Vagina (tissue), 2 donors: ENCODE results near the gene GTPBP1. TPM values are rescaled to one million over a fixed set of nuclear protein-coding genes. Genes with fewer than 3 reads are reported as not detected.
A peak's percentile ranks its signal among the peaks of the same experiment; 100 is the strongest.

ENCODE experiments used
- DNase-seq, 2 donors: peaks; one replicate each; pipeline ENCODE4 v3.0.0-alpha.2; 2017; ENCODE audit errors: extremely low spot score in 2 of 2
- H3K27ac ChIP-seq: fragments of 200-600 bp; sonication (generic); one replicate; pipeline ENCODE4 v1.5.1; 2019
- H3K27me3 ChIP-seq: fragments of 200-600 bp; sonication (generic); one replicate; pipeline ENCODE4 v1.5.1; 2019
- H3K36me3 ChIP-seq, 2 donors: fragments of 200-600 bp; sonication (generic); one replicate each; pipeline ENCODE4 v1.5.1; 2017 to 2019
- H3K4me1 ChIP-seq: fragments of 200-600 bp; sonication (generic); one replicate; pipeline ENCODE4 v1.5.1; 2019
- H3K4me3 ChIP-seq, 2 donors: fragments of 200-600 bp; sonication (generic); 1 replicate in 1 of 2; 2 replicates in 1 of 2; pipeline ENCODE4 v1.5.1; 2016 to 2019
- H3K9me3 ChIP-seq: fragments of 200-600 bp; sonication (generic); one replicate; pipeline ENCODE4 v1.5.1; 2019
- POLR2A ChIP-seq, 2 donors: fragments of 450-650 bp; IDR thresholded peaks; one replicate each; pipeline ENCODE4 v1.6.1; 2017; ENCODE audit warnings: antibody characterized with exemption in 2 of 2, mild to moderate bottlenecking in 2 of 2, moderate library complexity in 2 of 2
- POLR2AphosphoS5 ChIP-seq, 2 donors: sonication (generic); formaldehyde crosslinking; IDR thresholded peaks; one replicate each; pipeline ENCODE4 v1.9.0; 2017; ENCODE audit warnings: antibody characterized with exemption in 2 of 2, mild to moderate bottlenecking in 2 of 2, low read depth in 1 of 2; ENCODE audit not compliant: insufficient read depth in 1 of 2
- intact Hi-C: fragments of 100-400 bp; cut with DNase I; formaldehyde crosslinking; loops from one replicate; pipeline ENCODE4 v1.15.1; 2023
- total RNA-seq: library from RNA; depleted of rRNA; stranded (reverse); fragments of >200 nt; gene quantifications from one replicate; pipeline ENCODE4 v1.2.3, GENCODE V29; 2016
- TF ChIP-seq, protein P1 (sequence below), 3 experiments: fragments of 450-650 bp in 2 of 3; fragments of 200-600 bp in 1 of 3; sonication (generic) in 1 of 3; IDR thresholded peaks; one replicate each; pipeline ENCODE4 v1.5.1; 2017 to 2019; ENCODE audit warnings: antibody characterized with exemption in 3 of 3, mild to moderate bottlenecking in 2 of 3, moderate library complexity in 2 of 3

GTPBP1 gene
- total RNA-seq, 1 donor from 2014 or later, result 69.5 TPM

DNA sequence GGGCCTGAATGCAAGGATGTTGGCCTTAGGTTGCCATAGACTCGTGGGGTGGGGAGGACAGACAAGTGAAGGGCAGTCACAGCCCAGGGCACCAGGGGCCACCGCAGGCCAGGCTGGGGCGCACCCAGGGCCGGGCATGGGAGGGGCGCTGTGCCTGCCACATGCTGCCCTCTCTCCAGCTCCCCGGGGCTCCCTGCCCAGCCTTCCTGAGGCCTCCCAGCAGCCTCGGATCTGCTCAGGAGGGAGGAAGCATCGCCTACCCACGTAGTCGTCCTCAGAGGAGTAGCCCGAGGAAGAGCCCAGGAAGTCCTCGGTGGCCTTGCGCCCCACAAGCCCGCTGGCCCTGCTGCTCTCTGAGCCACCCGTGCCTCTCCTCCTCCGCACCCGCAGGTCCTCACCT is 44.9 kb downstream of the GTPBP1 start:
- Histone ChIP-seq H3K4me3 (no peak overlapping the region), H3K9me3 (no peaks in the 10 kb centered on the region), H3K36me3 (peaks cover 5 to 64% of the 10 kb centered on the region in 2 donors), H3K27me3 (no peaks in the 10 kb centered on the region), H3K4me1 (peaks cover 53% of the 10 kb centered on the region), H3K27ac (no peak overlapping the region)
- no peak for TF ChIP-seq POLR2A (IDR thresholded peaks at IDR 0.05)
- TF ChIP-seq, protein P1, sequence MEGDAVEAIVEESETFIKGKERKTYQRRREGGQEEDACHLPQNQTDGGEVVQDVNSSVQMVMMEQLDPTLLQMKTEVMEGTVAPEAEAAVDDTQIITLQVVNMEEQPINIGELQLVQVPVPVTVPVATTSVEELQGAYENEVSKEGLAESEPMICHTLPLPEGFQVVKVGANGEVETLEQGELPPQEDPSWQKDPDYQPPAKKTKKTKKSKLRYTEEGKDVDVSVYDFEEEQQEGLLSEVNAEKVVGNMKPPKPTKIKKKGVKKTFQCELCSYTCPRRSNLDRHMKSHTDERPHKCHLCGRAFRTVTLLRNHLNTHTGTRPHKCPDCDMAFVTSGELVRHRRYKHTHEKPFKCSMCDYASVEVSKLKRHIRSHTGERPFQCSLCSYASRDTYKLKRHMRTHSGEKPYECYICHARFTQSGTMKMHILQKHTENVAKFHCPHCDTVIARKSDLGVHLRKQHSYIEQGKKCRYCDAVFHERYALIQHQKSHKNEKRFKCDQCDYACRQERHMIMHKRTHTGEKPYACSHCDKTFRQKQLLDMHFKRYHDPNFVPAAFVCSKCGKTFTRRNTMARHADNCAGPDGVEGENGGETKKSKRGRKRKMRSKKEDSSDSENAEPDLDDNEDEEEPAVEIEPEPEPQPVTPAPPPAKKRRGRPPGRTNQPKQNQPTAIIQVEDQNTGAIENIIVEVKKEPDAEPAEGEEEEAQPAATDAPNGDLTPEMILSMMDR (IDR thresholded peaks at IDR 0.05), result no peak
- TF ChIP-seq POLR2AphosphoS5 (IDR thresholded peaks at IDR 0.05; ENCODE audit: insufficient read depth in 1 of 2, low read depth in 1 of 2), result no peak
- intact Hi-C loops, result loop anchor here (5.0 kb wide), 1 partner anchor 43 kb away; the partner anchor contains the start of gene GTPBP1
- no peak for DNase-seq

DNA sequence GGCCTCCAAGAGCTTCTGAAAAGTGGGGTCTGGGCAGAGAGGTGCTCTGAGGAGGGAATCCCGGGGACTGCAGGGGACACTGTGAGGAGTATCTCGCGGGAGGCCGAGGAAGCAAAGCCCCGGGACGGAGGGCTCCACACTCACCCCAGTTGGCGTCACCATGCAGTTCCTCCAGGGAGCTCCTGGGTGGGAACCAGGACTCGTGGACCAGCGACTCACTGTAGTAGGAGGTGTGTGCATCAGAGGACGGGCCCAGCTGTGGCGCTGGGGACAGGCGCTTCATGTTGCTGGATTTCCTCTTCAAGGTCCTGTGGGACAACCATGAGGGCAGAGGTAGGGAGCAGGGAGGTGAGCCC is 45.3 kb downstream of the GTPBP1 start:
- no peaks in the 10 kb centered on the region for H3K9me3 ChIP-seq
- H3K4me1 ChIP-seq, result peaks cover 53% of the 10 kb centered on the region
- H3K4me3 ChIP-seq, result no peak overlapping the region
- H3K27ac ChIP-seq, result no peak overlapping the region
- H3K27me3 ChIP-seq, result no peaks in the 10 kb centered on the region
- no peak for TF ChIP-seq POLR2A (IDR thresholded peaks at IDR 0.05)
- no peak for TF ChIP-seq POLR2AphosphoS5 (IDR thresholded peaks at IDR 0.05; ENCODE audit: insufficient read depth in 1 of 2, low read depth in 1 of 2)
- TF ChIP-seq, protein P1 (IDR thresholded peaks at IDR 0.05), result no peak
- H3K36me3 ChIP-seq, result peaks cover 5 to 60% of the 10 kb centered on the region in 2 donors
- DNase-seq, result no peak
- intact Hi-C loops, result loop anchor here (5.0 kb wide), 1 partner anchor 44 kb away; the partner anchor contains the start of gene GTPBP1

DNA sequence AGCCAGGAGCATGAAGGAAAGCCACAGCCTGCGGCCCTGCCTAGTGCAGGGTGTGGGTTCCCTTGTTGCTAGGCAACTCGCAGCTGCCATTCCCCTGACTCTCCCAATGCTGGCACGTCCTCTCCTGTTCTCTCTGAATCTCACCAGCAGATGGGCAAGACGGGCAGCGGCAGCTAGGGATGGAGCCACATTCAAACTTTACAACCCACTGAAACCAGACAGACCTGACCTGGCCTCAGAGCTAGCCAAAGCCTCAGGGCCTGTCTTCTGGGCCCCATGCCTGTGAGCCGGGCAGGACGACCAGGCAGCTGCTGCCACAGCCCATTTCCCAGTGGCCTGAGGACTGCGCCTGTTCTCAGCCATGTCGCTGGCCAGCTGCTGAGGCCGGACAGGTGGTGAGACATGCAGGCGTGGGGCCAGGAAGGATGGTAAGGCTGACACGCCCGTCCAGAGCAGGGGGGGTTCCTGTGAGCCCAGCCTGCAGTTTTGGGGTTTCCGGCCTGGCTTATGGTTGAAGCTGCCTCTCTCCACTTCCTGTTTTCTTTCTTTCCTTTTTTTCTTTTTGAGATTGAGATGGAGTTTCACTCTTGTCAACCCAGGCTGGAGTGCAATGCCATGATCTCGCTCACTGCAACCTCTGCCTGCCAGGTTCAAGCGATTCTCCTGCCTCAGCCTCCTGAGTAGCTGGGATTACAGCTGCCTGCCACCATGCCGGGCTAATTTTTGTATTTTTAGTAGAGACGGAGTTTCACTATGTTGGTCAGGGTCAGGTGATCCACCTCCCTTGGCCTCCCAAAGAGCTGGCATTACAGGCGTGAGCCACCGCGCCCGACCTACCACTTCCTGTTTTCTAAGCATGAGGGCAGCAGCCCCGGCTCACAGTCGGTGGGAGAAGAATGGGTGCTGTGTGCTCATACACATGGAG is 45.9 kb downstream of the GTPBP1 start:
- intact Hi-C loops, result loop anchor here (5.0 kb wide), 1 partner anchor 44 kb away; the partner anchor contains the start of gene GTPBP1
- DNase-seq, result no peak
- H3K27me3 ChIP-seq, result no peaks in the 10 kb centered on the region
- H3K9me3 ChIP-seq, result no peaks in the 10 kb centered on the region
- peak overlapping the region; percentile 22 for H3K27ac ChIP-seq
- peaks cover 60% of the 10 kb centered on the region for H3K4me1 ChIP-seq
- H3K4me3 ChIP-seq, result no peak overlapping the region
- peaks cover 5 to 54% of the 10 kb centered on the region in 2 donors for H3K36me3 ChIP-seq
- TF ChIP-seq POLR2A (IDR thresholded peaks at IDR 0.05), result no peak
- peak in 1 of 2 donors; percentile 52 for TF ChIP-seq POLR2AphosphoS5 (IDR thresholded peaks at IDR 0.05; ENCODE audit: insufficient read depth in 1 of 2, low read depth in 1 of 2)

DNA sequence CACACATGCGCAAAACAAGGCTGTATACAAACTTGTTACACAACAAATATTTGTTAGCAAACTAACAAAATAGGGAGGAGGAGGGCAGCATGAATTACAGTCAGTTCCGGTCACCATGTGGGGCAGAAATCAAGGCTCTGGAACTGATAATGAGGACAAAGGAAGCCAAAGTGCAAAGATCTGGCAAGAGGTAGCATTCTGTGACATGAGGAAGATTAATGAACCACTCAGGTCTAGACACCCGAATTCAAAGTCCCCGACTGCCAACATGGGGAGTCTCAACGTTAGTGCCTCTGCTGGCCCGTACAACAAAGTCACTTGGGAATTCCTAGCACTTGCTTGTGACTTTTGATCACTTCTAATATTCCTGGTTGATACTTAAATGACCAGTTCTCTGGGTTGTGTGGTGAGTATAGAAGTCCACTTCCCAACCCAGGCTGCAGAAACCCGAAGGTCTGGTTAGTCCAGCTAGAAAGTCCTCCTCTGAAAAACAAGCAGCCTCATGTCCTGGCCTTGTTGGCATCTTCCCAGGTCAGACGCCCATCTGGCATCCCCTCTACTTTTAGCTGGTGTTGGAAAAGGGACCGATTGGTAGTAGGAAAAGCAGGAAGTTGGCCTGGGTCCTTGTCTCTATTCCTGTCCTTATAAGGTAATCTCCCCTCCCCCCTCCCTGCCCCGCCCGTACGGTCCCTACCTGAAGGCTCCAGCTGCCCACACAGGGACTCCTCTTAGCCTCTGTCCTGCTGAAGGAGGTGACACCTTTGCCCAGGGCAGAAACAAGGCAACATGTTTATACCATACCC is 48.4 kb downstream of the GTPBP1 start:
- peak in 1 of 2 donors; percentile 96 for DNase-seq
- Histone ChIP-seq H3K9me3 (no peaks in the 10 kb centered on the region), H3K36me3 (peaks cover 5 to 35% of the 10 kb centered on the region in 2 donors), H3K4me3 (peak overlapping the region; percentile 69 to 94), H3K4me1 (peaks cover 53% of the 10 kb centered on the region), H3K27me3 (no peaks in the 10 kb centered on the region), H3K27ac (peak overlapping the region; percentile 97)
- intact Hi-C loops, result loop anchor here (5.0 kb wide), 1 partner anchor 47 kb away; the partner anchor contains the start of gene GTPBP1
- no peak for TF ChIP-seq POLR2A (IDR thresholded peaks at IDR 0.05)
- TF ChIP-seq, protein P1 (IDR thresholded peaks at IDR 0.05), result no peak
- peak in 1 of 2 donors; percentile 79 for TF ChIP-seq POLR2AphosphoS5 (IDR thresholded peaks at IDR 0.05; ENCODE audit: insufficient read depth in 1 of 2, low read depth in 1 of 2)

DNA sequence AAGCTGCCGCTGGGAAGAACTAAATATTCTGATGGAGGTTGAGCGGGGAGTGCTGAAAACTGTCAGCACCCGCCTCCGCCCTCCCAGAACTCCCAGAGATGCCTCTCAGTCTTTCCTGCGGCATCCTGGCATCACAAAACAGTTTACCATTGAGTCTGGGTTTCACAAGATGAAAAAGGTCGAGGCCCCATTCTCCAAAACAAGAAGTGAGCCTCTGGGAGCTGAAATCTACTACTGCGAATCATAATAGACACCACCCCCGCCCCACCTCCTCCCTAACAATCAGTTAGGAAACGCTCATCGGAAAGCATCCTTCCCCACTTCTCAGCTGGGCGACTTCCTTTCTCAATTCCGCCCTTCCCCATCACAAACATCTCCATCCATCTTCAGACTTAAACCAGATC is 49.0 kb downstream of the GTPBP1 start:
- no peaks in the 10 kb centered on the region for H3K9me3 ChIP-seq
- H3K4me1 ChIP-seq, result peaks cover 53% of the 10 kb centered on the region
- no peaks in the 10 kb centered on the region for H3K27me3 ChIP-seq
- no peak for DNase-seq
- intact Hi-C loops, result loop anchor here (5.0 kb wide), 1 partner anchor 47 kb away; the partner anchor contains the start of gene GTPBP1
- TF ChIP-seq POLR2A (IDR thresholded peaks at IDR 0.05), result no peak
- TF ChIP-seq, protein P1 (IDR thresholded peaks at IDR 0.05), result no peak
- no peak for TF ChIP-seq POLR2AphosphoS5 (IDR thresholded peaks at IDR 0.05; ENCODE audit: insufficient read depth in 1 of 2, low read depth in 1 of 2)
- peak overlapping the region; percentile 97 for H3K27ac ChIP-seq
- peaks cover 5 to 29% of the 10 kb centered on the region in 2 donors for H3K36me3 ChIP-seq
- H3K4me3 ChIP-seq, result peak overlapping the region; percentile 69 to 94
